SU-DHL-6 (cell line): ENCODE results near the gene MAP2.
"Not testable (repeated sequence)": the region's sequence is repeated elsewhere in the genome, so short reads cannot be mapped to it uniquely, and the experiment has no call there.

ENCODE experiments used
- H2AFZ ChIP-seq: fragments of 200-600 bp; sonication (generic); 2 replicates; pipeline ENCODE4 v1.6.1; 2014; ENCODE audit warnings: low read depth, mild to moderate bottlenecking, moderate library complexity, mixed read lengths, antibody characterized with exemption, low read length; ENCODE audit not compliant: severe bottlenecking
- H3F3A ChIP-seq: fragments of 200-600 bp; shearing (Covaris generic); 2 replicates; pipeline ENCODE4 v1.6.0; 2016; ENCODE audit warnings: antibody characterized with exemption, mild to moderate bottlenecking; ENCODE audit not compliant: insufficient read depth
- H3K27ac ChIP-seq: fragments of 200-600 bp; sonication (generic); 2 replicates; pipeline ENCODE4 v1.5.1; 2016; ENCODE audit warnings: low read depth, mild to moderate bottlenecking, low read length, moderate library complexity, mixed read lengths
- H3K27me3 ChIP-seq: fragments of 200-600 bp; sonication (generic), shearing (Covaris generic); 2 replicates; pipeline ENCODE4 v1.6.0; 2014; ENCODE audit warnings: mild to moderate bottlenecking, low read length
- H3K36me3 ChIP-seq: fragments of 200-600 bp; sonication (generic); 2 replicates; pipeline ENCODE4 v1.6.1; 2014; ENCODE audit warnings: mild to moderate bottlenecking, low read length, mixed read lengths
- H3K4me2 ChIP-seq: fragments of 300-600, 200-600 bp; shearing (Covaris generic), sonication (generic); 2 replicates; pipeline ENCODE4 v1.6.0; 2014; ENCODE audit warnings: low read length, low read depth, mild to moderate bottlenecking; ENCODE audit not compliant: poor library complexity, severe bottlenecking
- H3K4me3 ChIP-seq: fragments of 200-600 bp; sonication (generic); 2 replicates; pipeline ENCODE4 v1.5.1; 2014; ENCODE audit warnings: antibody characterized with exemption, low read length, mild to moderate bottlenecking, mixed read lengths; ENCODE audit not compliant: insufficient read depth, poor library complexity, severe bottlenecking
- H3K79me2 ChIP-seq: fragments of 200-600 bp; sonication (generic); 2 replicates; pipeline ENCODE4 v1.6.1; 2014; ENCODE audit warnings: mild to moderate bottlenecking, low read length, moderate library complexity; ENCODE audit not compliant: insufficient read depth
- H3K9ac ChIP-seq: fragments of 200-600 bp; sonication (generic); 2 replicates; pipeline ENCODE4 v1.7.0; 2014; ENCODE audit warnings: mild to moderate bottlenecking, low read length
- H3K9me2 ChIP-seq: fragments of 200-600 bp; sonication (generic); replicated peaks from 2 replicates; pipeline ENCODE4 v1.6.1; 2014; ENCODE audit warnings: low read length; ENCODE audit not compliant: insufficient read depth
- H3K9me3 ChIP-seq: fragments of 200-600 bp; sonication (generic); 2 replicates; pipeline ENCODE4 v1.6.1; 2014; ENCODE audit warnings: low read length, mixed read lengths; ENCODE audit not compliant: insufficient read depth
- H4K20me1 ChIP-seq: fragments of 200-600 bp; sonication (generic); 2 replicates; pipeline ENCODE4 v1.6.1; 2014; ENCODE audit warnings: low read depth, mild to moderate bottlenecking, antibody characterized with exemption, low read length, moderate library complexity, mixed read lengths
- CTCF ChIP-seq: fragments of 200-600 bp; sonication (generic); IDR thresholded peaks from one replicate; pipeline ENCODE4 v1.5.1; 2017; ENCODE audit warnings: antibody characterized with exemption, mild to moderate bottlenecking, low read length, moderate library complexity; ENCODE audit not compliant: insufficient read depth, poor library complexity, severe bottlenecking
- EZH2phosphoT487 ChIP-seq: fragments of 200-600 bp; sonication (generic), shearing (Covaris generic); conservative IDR thresholded peaks from 2 replicates; pipeline ENCODE4 v1.6.1; 2018; ENCODE audit warnings: mild to moderate bottlenecking, antibody characterized with exemption, low read length, moderate library complexity, mixed read lengths

MAP2 gene

GRCh38 chr2:209592106-209592505 is 168.3 kb downstream of the MAP2 start:
- H3K27me3 ChIP-seq = no peaks in the 10 kb centered on the region

GRCh38 chr2:209593930-209594329 is 170.1 kb downstream of the MAP2 start:
- no peaks in the 10 kb centered on the region for H3K79me2 ChIP-seq
- H3K9me2 ChIP-seq = no peaks in the 10 kb centered on the region
- H3F3A ChIP-seq = no peaks in the 10 kb centered on the region
- H3K9me3 ChIP-seq = no peaks in the 10 kb centered on the region
- H4K20me1 ChIP-seq = no peaks in the 10 kb centered on the region
- no peak overlapping the region for H3K4me3 ChIP-seq
- H3K9ac ChIP-seq = no peak overlapping the region
- no peak overlapping the region for H3K4me2 ChIP-seq
- H3K27me3 ChIP-seq = no peaks in the 10 kb centered on the region
- TF ChIP-seq CTCF (no peak), EZH2phosphoT487 (no peak)
- no peak overlapping the region for H3K27ac ChIP-seq
- H3K36me3 ChIP-seq = no peaks in the 10 kb centered on the region
- H2AFZ ChIP-seq = no peak overlapping the region

More at GRCh38 chr2:209592106-209592505, 168.3 kb downstream of the MAP2 start:
- no peak for TF ChIP-seq EZH2phosphoT487
- TF ChIP-seq CTCF = no peak
- H2AFZ ChIP-seq = no peak overlapping the region
- no peaks in the 10 kb centered on the region for H3K9me3 ChIP-seq
- no peak overlapping the region for H3K9ac ChIP-seq
- no peaks in the 10 kb centered on the region for H3K9me2 ChIP-seq
- no peak overlapping the region for H3K4me2 ChIP-seq
- H3K27ac ChIP-seq = no peak overlapping the region
- no peaks in the 10 kb centered on the region for H3F3A ChIP-seq
- H4K20me1 ChIP-seq = no peaks in the 10 kb centered on the region
- no peaks in the 10 kb centered on the region for H3K79me2 ChIP-seq
- no peaks in the 10 kb centered on the region for H3K36me3 ChIP-seq
- no peak overlapping the region for H3K4me3 ChIP-seq

GRCh38 chr2:209596262-209596661 is 172.4 kb downstream of the MAP2 start:
- Histone ChIP-seq H3K9me3 (no peaks in the 10 kb centered on the region), H3K9me2 (no peaks in the 10 kb centered on the region), H4K20me1 (no peaks in the 10 kb centered on the region), H3K36me3 (no peaks in the 10 kb centered on the region), H3K4me2 (no peak overlapping the region), H3K9ac (no peak overlapping the region), H3K27me3 (no peaks in the 10 kb centered on the region), H2AFZ (no peak overlapping the region), H3K79me2 (no peaks in the 10 kb centered on the region), H3K27ac (no peak overlapping the region), H3K4me3 (no peak overlapping the region), H3F3A (no peaks in the 10 kb centered on the region)
- TF ChIP-seq CTCF (no peak), EZH2phosphoT487 (no peak)

GRCh38 chr2:209598227-209598626 is 174.4 kb downstream of the MAP2 start:
- not testable (repeated sequence) for H3K9me3 ChIP-seq, H3K4me3 ChIP-seq, H3K4me2 ChIP-seq, H3K9me2 ChIP-seq, H3K9ac ChIP-seq, H2AFZ ChIP-seq, H3K27me3 ChIP-seq, H3F3A ChIP-seq, H3K36me3 ChIP-seq, H4K20me1 ChIP-seq, H3K79me2 ChIP-seq, H3K27ac ChIP-seq
